NCI-H748 (cell line): ENCODE results near the gene DUSP3.
A peak's percentile ranks its signal among the peaks of the same experiment; 100 is the strongest.

Experiments
- DNase-seq: peaks from one replicate; lab custom pipeline; 2025; ENCODE audit not compliant: unreplicated experiment; lab: John Stamatoyannopoulos, UW

DUSP3 gene

DNA sequence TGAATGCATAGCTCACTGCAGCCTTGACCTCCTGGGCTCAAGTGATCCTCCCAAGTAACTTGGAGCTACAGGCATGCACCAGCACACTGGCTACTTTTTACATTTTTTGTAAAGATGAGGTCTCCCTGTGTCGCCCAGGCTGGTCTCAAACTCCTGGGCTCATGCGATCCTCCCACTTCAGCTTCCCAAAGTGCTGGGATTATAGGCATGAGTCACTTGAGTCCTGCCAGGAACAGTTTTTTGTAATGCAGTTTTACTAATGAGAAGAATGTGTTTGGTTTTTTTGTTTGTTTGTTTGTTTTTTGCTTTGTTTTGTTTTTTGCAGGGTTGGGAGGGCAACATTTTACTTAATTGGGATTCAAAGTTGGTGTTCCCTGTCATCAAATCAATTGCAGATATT is 42.4 kb downstream of the DUSP3 start:
- no peak for DNase-seq

DNA sequence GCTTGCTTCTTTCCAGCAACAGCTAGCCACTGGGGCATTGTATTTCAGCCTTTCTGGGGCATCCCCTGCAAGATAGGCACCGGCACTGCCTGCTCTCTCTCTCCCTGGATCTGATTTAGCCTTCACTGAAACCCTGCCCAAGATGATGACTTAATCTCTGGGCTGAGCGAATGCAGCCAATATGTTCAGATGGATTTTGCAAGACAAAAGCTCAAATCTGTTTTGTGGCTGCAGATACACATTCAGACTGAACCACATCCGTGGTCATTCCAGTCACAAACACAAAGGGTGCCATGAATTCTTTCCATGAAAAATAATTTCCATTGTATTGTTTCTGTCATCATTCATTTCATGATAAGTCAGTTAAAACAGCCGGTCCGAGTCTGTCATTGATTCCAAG is 44.4 kb downstream of the DUSP3 start:
- no peak for DNase-seq

DNA sequence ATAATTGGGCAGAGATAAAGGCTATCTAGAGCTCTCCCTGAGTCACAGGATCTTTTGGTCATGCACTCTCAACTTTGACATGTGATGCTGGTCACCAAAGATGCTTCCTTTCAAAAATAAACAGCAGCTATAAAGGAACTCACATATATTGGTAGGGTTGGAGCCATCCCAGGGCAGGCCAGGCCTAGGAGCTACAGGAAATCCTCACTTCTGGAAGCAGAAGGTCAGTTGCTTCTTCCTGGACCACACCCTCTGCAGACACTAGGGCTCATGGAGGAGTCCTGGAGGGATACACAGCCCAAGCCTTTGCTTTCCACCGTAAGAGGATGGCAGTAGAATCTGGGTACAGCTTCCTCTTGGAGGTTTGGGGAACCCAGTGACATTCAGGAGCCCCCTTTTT is 44.8 kb downstream of the DUSP3 start:
- no peak for DNase-seq

DNA sequence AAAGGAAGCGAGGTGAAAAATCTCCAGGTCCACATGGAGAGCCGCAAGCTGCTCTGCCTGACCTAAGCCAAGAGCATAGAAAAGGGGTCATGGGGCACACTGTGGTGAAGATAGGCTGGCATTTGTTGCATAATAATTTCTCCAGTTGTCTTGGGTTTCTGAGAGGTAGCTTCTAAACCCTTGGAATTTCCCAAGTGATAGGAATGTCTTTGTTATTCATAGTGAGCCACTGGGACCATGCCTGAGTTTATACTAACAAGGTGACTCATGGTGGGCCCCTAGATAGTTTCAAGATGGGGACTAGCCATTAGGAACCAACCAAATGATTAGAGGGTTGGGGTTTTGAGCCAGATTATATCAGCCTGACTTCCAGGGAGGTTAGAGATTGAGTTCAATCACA is 45.8 kb downstream of the DUSP3 start:
- no peak for DNase-seq

DNA sequence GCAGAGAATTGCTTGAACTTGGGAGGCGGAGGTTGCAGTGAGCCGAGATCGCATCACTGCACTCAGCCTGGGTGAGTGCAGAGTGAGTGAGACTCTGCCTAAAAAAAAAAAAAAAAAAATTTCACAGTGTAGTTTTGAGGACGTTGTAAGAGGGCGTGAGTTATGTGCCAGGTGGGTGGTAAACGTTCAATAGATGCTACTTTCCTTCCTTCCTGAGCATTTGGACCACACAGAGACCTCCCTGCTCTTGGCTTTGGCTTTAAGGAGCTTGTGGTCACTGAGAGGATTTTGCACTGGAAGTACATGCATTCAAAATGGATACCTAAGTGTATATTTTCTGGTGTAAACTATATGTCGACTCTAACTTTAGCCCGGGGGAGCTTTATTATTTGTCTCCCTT is 50.7 kb downstream of the DUSP3 start:
- DNase-seq = no peak

DNA sequence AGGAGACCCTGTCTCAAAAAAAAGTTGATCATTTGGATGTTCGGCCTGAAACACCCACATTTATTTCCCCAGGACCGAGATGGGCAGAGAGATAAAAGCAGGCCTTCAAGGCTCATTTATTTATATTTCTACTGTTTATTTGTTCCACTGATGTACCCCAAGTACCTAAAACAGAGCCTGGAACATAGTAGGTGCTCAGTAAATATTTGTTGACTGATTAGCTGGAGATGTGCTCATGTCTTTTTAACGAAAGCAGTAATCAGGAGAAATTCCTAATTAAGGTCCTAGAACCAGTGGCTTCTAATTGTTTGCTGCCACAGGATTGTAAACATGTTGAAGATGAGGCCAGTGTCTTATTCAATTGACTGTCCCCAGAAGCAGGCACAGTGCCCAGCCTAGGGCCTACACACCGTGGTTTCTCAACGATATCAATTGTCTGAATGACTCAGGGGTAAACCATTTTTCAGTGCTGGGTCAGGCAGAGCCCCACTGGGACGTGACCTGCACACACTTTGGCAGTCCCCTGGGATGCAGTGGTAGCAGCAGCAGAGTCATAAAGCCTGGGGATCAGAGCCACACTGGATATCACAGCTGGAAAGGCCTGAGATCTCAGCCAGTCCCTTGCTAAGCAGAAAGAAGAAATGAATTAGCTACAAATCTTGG is 54.9 kb downstream of the DUSP3 start:
- no peak for DNase-seq

DNA sequence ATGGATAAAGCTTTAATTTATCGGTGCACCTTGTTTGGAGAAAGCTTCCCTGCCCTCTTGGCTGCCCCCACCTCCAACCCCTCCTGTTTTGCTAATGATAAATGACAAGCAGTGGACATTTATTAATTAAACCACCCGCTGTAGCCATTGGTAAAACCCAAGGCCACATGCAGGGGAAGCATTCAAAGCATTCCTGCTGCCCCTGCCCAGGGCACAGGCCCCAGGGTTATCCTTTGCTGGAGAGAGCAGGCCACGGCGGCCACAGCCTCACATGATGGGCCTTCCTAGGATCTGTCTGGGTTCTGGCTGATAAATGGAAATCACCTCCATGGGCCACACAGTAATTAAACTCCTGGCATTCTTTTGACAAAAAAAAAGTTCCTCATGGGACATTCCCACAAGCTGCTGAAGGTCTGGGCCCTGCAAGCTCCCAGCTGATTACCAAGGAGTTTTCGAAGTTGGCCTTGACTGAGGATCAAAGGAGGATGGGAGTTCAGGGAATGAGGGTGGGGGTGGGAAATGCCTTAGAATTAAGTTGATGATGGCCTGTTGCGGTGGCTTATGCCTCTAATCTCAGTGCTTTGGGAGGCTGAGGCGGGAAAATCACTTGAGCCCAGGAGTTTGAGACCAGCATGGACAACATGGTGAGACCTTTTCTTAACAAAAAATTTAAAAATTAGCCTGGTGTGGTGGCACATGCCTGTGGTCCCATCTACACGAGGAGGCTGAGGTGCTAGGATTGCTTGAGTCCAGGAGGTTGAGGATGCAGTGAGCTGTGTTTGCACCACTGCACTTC is 55.7 kb downstream of the DUSP3 start:
- no peak for DNase-seq

DNA sequence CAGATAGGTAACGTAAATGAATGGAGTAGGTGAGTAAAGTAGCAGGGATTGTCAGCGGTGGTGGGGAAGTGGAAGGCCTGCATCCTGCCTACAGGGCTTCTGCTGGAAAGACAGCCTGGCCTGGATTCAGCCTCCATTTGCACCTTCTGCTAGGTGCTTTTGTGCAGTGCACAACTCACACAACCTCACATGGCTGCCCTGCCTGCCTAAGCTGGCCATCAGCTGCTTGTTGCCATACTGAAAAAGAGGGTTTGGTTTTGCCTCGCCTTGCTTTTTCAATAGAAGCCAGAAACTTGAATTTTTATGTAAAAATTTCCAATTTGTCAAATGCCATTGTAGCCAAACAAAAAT is 56.5 kb downstream of the DUSP3 start:
- no peak for DNase-seq

DNA sequence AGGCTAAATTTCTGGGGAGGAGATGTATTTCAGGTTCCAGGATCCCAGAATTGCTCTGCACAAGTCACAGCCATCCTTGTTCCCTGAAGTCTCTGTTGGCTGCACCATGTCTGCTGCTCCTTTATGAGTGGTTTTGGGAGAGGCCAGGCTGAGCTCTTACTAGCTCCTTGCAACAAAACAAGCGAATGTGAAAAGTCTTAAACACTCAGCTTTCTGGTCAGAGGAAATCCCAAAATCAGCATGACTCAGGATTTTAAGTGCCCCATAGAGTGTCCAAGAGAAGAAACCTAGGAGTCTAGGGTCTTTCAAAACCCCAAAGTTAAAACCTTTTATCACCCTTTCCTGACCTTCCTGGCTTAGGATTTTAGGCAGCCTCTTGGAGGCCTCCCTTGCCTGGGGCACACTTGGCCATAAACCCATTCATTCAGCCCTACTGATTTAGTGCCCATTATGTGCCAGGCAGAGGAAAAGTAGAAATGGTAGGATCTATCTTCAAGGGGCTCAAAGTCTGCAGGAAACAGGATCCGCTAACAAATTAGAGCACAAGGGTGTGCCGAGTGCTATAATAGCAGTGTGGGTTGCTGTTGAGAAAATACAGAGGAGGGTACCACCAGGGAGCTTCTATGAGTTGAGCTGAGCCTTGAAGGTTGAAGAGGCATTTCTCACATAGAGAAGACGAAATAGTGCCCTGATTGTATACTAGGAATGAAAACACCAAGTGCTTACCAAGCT is 57.1 kb downstream of the DUSP3 start:
- no peak for DNase-seq

DNA sequence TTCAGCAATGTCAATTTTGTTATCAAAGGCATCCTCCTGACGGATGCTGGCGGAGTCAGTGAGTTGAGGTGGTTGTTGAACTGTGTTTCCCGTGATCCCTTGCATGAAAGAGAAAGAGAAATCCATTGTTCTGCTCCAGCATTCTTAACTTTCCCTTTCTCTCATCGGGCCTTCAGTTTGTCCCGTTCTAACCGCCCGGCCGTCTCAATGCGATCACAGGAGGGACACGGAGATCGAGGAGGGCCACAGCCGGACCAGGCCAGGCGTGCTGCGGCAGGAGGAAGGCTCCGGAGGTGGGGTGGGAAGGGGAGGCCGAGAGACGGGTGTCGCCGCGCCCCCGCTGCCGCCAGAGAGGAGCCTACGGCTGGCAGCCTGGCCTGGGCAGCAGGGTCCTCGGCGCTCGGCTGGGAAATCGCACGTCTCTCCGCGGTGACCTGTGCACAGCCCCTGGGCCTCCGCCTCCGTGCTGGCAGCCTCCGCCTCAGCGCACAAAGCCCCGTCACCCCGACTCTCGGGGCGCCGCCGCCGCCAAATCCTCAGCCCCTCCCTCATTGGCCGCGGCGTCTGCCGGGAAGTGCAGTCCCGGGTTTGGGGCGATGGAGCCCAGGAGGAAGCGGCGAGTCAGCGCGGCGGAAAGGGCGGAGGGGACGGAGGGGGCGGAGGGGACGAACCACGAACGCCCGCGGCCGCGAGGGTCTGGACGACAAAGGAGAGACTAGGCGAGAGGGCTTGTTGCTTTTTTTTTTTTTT is 58.3 kb downstream of the DUSP3 start:
- peak; percentile 72 for DNase-seq

DNA sequence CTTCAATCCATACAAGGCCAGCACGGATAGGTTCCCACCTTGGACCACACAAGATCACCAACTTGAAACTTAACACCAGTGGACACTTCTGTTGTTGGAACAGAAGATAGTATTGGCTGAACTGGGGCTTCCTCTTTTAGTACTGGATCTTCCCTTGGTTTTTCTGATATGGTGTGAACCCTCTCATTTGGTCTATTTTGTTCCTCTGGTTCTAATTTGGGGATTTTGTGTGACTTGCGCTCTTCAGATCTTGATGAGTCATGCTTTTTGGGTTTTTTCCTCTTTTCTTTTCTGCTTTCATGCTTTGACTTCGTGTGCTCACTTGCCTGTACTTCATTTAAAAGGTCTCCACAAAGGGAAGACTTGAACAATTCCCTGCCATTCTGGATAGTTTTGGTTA is 59.2 kb downstream of the DUSP3 start:
- no peak for DNase-seq

DNA sequence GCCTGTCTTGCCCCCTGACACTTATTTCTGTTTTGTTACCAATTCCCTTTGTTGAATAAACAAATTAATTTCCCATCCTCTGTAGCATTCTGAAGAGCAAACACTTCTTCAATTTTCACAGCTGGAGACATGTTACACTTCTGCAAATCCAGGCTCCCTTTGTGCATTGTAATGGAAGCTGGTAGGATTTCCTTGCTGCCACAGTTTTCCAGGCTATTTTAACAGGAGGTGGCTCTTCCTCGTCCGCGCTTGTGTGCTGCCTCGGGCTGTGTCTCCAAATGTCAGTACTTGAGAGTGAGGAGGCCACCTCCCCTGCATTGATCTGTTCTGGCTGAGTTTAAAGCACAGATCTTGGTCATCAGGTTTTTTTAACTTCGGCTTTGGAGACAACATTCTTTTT is 60.2 kb downstream of the DUSP3 start:
- DNase-seq = peak; percentile 92

DNA sequence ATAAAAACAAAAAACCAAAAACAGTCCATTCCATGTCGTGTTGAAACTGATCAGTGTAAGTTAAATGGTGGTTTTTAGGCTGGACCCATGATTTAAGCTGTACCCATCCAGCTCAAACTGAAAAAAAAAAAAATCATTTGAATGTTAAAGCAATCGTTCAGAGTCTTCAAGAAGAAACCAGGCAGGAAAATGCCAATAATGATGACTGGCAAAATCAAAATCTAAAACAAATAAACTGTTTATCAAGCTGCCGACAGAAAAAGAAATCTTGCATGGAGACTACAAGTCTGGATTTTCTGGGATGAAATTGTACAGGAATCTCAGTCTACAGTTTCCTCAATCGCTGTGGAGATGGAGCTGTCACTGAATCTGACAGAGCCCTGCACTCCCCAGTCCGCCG is 60.9 kb downstream of the DUSP3 start:
- no peak for DNase-seq
